DMS153 treated with DMSO at 0.1 percent for 48 hours (cell line): Measurements from ENCODE around the gene RIMS4.
A peak's percentile ranks its signal among the peaks of the same experiment; 100 is the strongest.

Source experiments
- DNase-seq: peaks from one replicate; lab custom pipeline; 2025; ENCODE audit not compliant: unreplicated experiment; lab: John Stamatoyannopoulos, UW

RIMS4 gene

GRCh38 chr20:44810391-44811149 lies at the start of gene RIMS4:
Gene RIMS4 (minus strand): TSS chr20:44810546. CDS start chr20:44810271, 275 bp downstream.
- peak; percentile 2 for DNase-seq

- no peak for DNase-seq
Measured at GRCh38 chr20:44858606-44859360, 48.4 kb upstream of the RIMS4 start.

- DNase-seq, result no peak
Measured at GRCh38 chr20:44856856-44857448, 46.6 kb upstream of the RIMS4 start.

GRCh38 chr20:44856442-44856841 lies 46.1 kb upstream of the RIMS4 start:
- no peak for DNase-seq

- no peak for DNase-seq
Measured at GRCh38 chr20:44851545-44851944, 41.2 kb upstream of the RIMS4 start.

- DNase-seq, result no peak
Measured at GRCh38 chr20:44850837-44851236, 40.5 kb upstream of the RIMS4 start.

GRCh38 chr20:44850272-44850671 lies 39.9 kb upstream of the RIMS4 start:
- no peak for DNase-seq

- no peak for DNase-seq
Measured at GRCh38 chr20:44849703-44850102, 39.4 kb upstream of the RIMS4 start.

- DNase-seq, result no peak
Measured at GRCh38 chr20:44848254-44849015, 38.1 kb upstream of the RIMS4 start.

- DNase-seq, result no peak
Measured at GRCh38 chr20:44843876-44844275, 33.5 kb upstream of the RIMS4 start.

GRCh38 chr20:44841955-44842354 lies 31.6 kb upstream of the RIMS4 start:
- DNase-seq, result no peak

GRCh38 chr20:44840826-44841225 lies 30.5 kb upstream of the RIMS4 start:
- no peak for DNase-seq

GRCh38 chr20:44839481-44839880 lies 29.1 kb upstream of the RIMS4 start:
- no peak for DNase-seq

GRCh38 chr20:44838521-44838920 lies 28.2 kb upstream of the RIMS4 start:
- DNase-seq, result no peak

- no peak for DNase-seq
Measured at GRCh38 chr20:44837946-44838345, 27.6 kb upstream of the RIMS4 start.

- DNase-seq, result no peak
Measured at GRCh38 chr20:44836601-44837120, 26.3 kb upstream of the RIMS4 start.

- no peak for DNase-seq
Measured at GRCh38 chr20:44835661-44836221, 25.4 kb upstream of the RIMS4 start.

GRCh38 chr20:44835116-44835515 lies 24.8 kb upstream of the RIMS4 start:
- no peak for DNase-seq

- no peak for DNase-seq
Measured at GRCh38 chr20:44834693-44835092, 24.3 kb upstream of the RIMS4 start.

- DNase-seq, result no peak
Measured at GRCh38 chr20:44833437-44833836, 23.1 kb upstream of the RIMS4 start.

GRCh38 chr20:44832724-44833123 lies 22.4 kb upstream of the RIMS4 start:
- DNase-seq, result no peak
